ENCODE measurements around the gene ELMO1. TPM values are rescaled to one million over a fixed set of nuclear protein-coding genes. Genes with fewer than 3 reads are reported as not detected.
A peak's percentile ranks its signal among the peaks of the same experiment; 100 is the strongest.

The ELMO1 gene
- total and polyA plus RNA-seq, 2 experiments from 2014 or later: 6.5 to 24.9 TPM

- H3K4me1 ChIP-seq (ENCODE audit: insufficient read depth): peaks cover 4% of the 10 kb centered on the region; the same call in 1 of the 2 replicates
- peaks cover 23% of the 10 kb centered on the region for H3K9me3 Mint-ChIP-seq
- H3K36me3 ChIP-seq (ENCODE audit: insufficient read depth): no peaks in the 10 kb centered on the region
- ATAC-seq: peak; percentile 87
- H3K4me2 ChIP-seq: peak overlapping the region; percentile 23; the same call in 1 of the 2 replicates
- DNase-seq (ENCODE audit: low spot score): peak; percentile 80
- peaks cover 2% of the 10 kb centered on the region for H3K9me2 ChIP-seq (ENCODE audit: insufficient read depth)
- no peaks in the 10 kb centered on the region for H3F3A ChIP-seq (replicated peaks; ENCODE audit: low read depth)
- 0 out of 2 replicates have a peak overlapping the region, but pooled peaks have one; percentile 78 for H3K27ac ChIP-seq (ENCODE audit: low read depth)
- H3K4me3 ChIP-seq: no peak overlapping the region
- no peaks in the 10 kb centered on the region for H3K27me3 ChIP-seq (ENCODE audit: insufficient read depth)
- H3K36me3 Mint-ChIP-seq (ENCODE audit: low read depth): peaks cover 28% of the 10 kb centered on the region
- peak overlapping the region; percentile 64 for H3K27ac Mint-ChIP-seq
- H3K4me3 Mint-ChIP-seq: no peak overlapping the region
- no peaks in the 10 kb centered on the region for H4K20me1 ChIP-seq (replicated peaks; ENCODE audit: insufficient read depth)
- H3K4me1 Mint-ChIP-seq: peaks cover 18% of the 10 kb centered on the region
- no peak for TF ChIP-seq ZNF462 (CRISPR knock-in tag; IDR thresholded peaks at IDR 0.05)
- no peak for TF ChIP-seq CTCF (conservative IDR thresholded peaks at IDR 0.05; ENCODE audit: low read depth in 2 of 2)
- no peak for TF ChIP-seq POLR2AphosphoS5 (IDR thresholded peaks at IDR 0.05; ENCODE audit: low read depth)
- no peak for TF ChIP-seq ETS1 (IDR thresholded peaks at IDR 0.05)
- TF ChIP-seq CREB1 (CRISPR knock-in tag; IDR thresholded peaks at IDR 0.05; ENCODE audit: low read depth): no peak
- no peak for TF ChIP-seq REST (IDR thresholded peaks at IDR 0.05; ENCODE audit: unreplicated experiment)
- no peaks in the 10 kb centered on the region for H3K79me2 ChIP-seq (replicated peaks; ENCODE audit: insufficient read depth)
- no peak overlapping the region for H2AFZ ChIP-seq
- H3K27me3 Mint-ChIP-seq (ENCODE audit: insufficient read depth, low read depth, poor library complexity): no peaks in the 10 kb centered on the region
These were observed 331.4 kb downstream of the ELMO1 start for GRCh38 chr7:37117292-37117691.

Measured in GM23338 (cell line).